GM12873 (cell line): ENCODE measurements around the gene APP.

Source experiments
- CTCF ChIP-seq: IDR thresholded peaks from 2 replicates; pipeline ENCODE4 v1.5.1; 2012; ENCODE audit warnings: low read depth, mild to moderate bottlenecking, moderate library complexity, low read length, control low read depth; ENCODE audit not compliant: insufficient read depth; ENCODE audit errors: missing control alignments

Gene APP

GRCh38 chr21:25859235-25859929 lies 311.2 kb downstream of the APP start:
- no peak for TF ChIP-seq CTCF

GRCh38 chr21:25858325-25858724 lies 312.2 kb downstream of the APP start:
- TF ChIP-seq CTCF, result no peak

GRCh38 chr21:25857308-25858074 lies 313.1 kb downstream of the APP start:
- TF ChIP-seq CTCF, result no peak

GRCh38 chr21:25855576-25855975 lies 315.0 kb downstream of the APP start:
- TF ChIP-seq CTCF, result no peak

GRCh38 chr21:25850126-25850842 lies 320.3 kb downstream of the APP start:
- no peak for TF ChIP-seq CTCF

GRCh38 chr21:25848309-25848708 lies 322.3 kb downstream of the APP start:
- TF ChIP-seq CTCF, result no peak

- no peak for TF ChIP-seq CTCF
These were observed 324.8 kb downstream of the APP start for GRCh38 chr21:25845729-25846256.
